RWPE2 (cell line): Measurements from ENCODE around the gene HOXD9.

Experiments used
- ATAC-seq: fragments of 200-7000 bp; cut with Tn5 transposase; 3 replicates; pipeline ENCODE4 v1.9.1; 2021; ENCODE audit warnings: low read depth
- DNase-seq: peaks from one replicate; pipeline ENCODE4 v3.0.0-alpha.2; 2020; ENCODE audit warnings: low spot score
- H3K27ac ChIP-seq: fragments of 450-650 bp; 2 replicates; pipeline ENCODE4 v1.5.1; 2017; ENCODE audit warnings: mild to moderate bottlenecking; ENCODE audit not compliant: poor library complexity, severe bottlenecking
- H3K27me3 ChIP-seq: fragments of 250-450 bp; sonication (Bioruptor Pico); 2 replicates; pipeline ENCODE4 v1.5.1; 2021; ENCODE audit warnings: mild to moderate bottlenecking, moderate library complexity; ENCODE audit not compliant: insufficient read depth, poor library complexity, severe bottlenecking
- H3K36me3 ChIP-seq: fragments of 250-450 bp; sonication (Bioruptor Pico); 2 replicates; pipeline ENCODE4 v1.5.1; 2020; ENCODE audit warnings: low read depth, mild to moderate bottlenecking, moderate library complexity
- H3K4me1 ChIP-seq: fragments of 250-450 bp; sonication (Bioruptor Pico); 2 replicates; pipeline ENCODE4 v1.5.1; 2021; ENCODE audit warnings: mild to moderate bottlenecking, moderate library complexity; ENCODE audit not compliant: insufficient read depth, poor library complexity, severe bottlenecking
- H3K4me3 ChIP-seq: fragments of 250-450 bp; sonication (Bioruptor Pico); 2 replicates; pipeline ENCODE4 v1.5.1; 2021; ENCODE audit warnings: mild to moderate bottlenecking, moderate library complexity; ENCODE audit not compliant: severe bottlenecking
- H3K9me3 ChIP-seq: fragments of 250-450 bp; sonication (Bioruptor Pico); 2 replicates; pipeline ENCODE4 v1.5.1; 2021; ENCODE audit warnings: mild to moderate bottlenecking, moderate library complexity; ENCODE audit not compliant: severe bottlenecking
- CTCF ChIP-seq: fragments of 450-650 bp; IDR thresholded peaks from one replicate; pipeline ENCODE4 v1.5.1; 2017; ENCODE audit warnings: mild to moderate bottlenecking, moderate library complexity; ENCODE audit not compliant: poor library complexity, severe bottlenecking

The HOXD9 gene

GRCh38 chr2:176098366-176099158 is 24.0 kb upstream of the HOXD9 start:
- Histone ChIP-seq H3K4me1 (no peaks in the 10 kb centered on the region), H3K9me3 (no peaks in the 10 kb centered on the region), H3K27me3 (peaks cover 49% of the 10 kb centered on the region), H3K36me3 (no peaks in the 10 kb centered on the region), H3K27ac (no peak overlapping the region), H3K4me3 (no peak overlapping the region)
- DNase-seq (no peak), ATAC-seq (no peak)
- no peak for TF ChIP-seq CTCF

- ATAC-seq (no peak), DNase-seq (no peak)
- no peaks in the 10 kb centered on the region for H3K4me1 ChIP-seq
- H3K4me3 ChIP-seq, result no peak overlapping the region
- H3K36me3 ChIP-seq, result no peaks in the 10 kb centered on the region
- no peak for TF ChIP-seq CTCF
- peaks cover 42% of the 10 kb centered on the region for H3K27me3 ChIP-seq
- no peak overlapping the region for H3K27ac ChIP-seq
- no peaks in the 10 kb centered on the region for H3K9me3 ChIP-seq
Measured at GRCh38 chr2:176099159-176099727, 23.3 kb upstream of the HOXD9 start.

GRCh38 chr2:176099728-176100546 is 22.6 kb upstream of the HOXD9 start, which contains the start of gene HOXD12:
HOXD12 (plus strand) TSS chr2:176099795; CDS start chr2:176099802, 7 bp downstream.
- H3K27me3 ChIP-seq, result peaks cover 35% of the 10 kb centered on the region
- no peak within 1 kb of the TSS for H3K4me3 ChIP-seq
- no peaks in the 10 kb centered on the region for H3K4me1 ChIP-seq
- H3K36me3 ChIP-seq, result no peaks in the 10 kb centered on the region
- H3K27ac ChIP-seq, result no peak within 1 kb of the TSS
- DNase-seq, result no peak
- H3K9me3 ChIP-seq, result no peaks in the 10 kb centered on the region
- ATAC-seq, result no peak
- no peak for TF ChIP-seq CTCF

GRCh38 chr2:176100547-176101140 is 21.9 kb upstream of the HOXD9 start:
- no peak for ATAC-seq
- DNase-seq, result no peak
- Histone ChIP-seq H3K27ac (no peak overlapping the region), H3K9me3 (no peaks in the 10 kb centered on the region), H3K36me3 (no peaks in the 10 kb centered on the region), H3K4me3 (no peak overlapping the region), H3K4me1 (no peaks in the 10 kb centered on the region), H3K27me3 (peaks cover 28% of the 10 kb centered on the region)
- no peak for TF ChIP-seq CTCF
